SJSA1 (cell line): ENCODE data around the gene CC2D2A. TPM values are rescaled to one million over a fixed set of nuclear protein-coding genes. Genes with fewer than 3 reads are reported as not detected.

Source experiments
- DNase-seq, 2 experiments: peaks; one replicate each; pipeline ENCODE4 v3.0.0-alpha.2; 2015 to 2020; ENCODE audit warnings: low spot score in 2 of 2, low read depth in 1 of 2
- H3K27ac ChIP-seq: fragments of 250-450 bp; sonication (Bioruptor Pico); 2 replicates; pipeline ENCODE4 v1.5.1; 2020; ENCODE audit warnings: mild to moderate bottlenecking, moderate library complexity
- H3K27me3 ChIP-seq: fragments of 250-450 bp; sonication (Bioruptor Pico); replicated peaks from 2 replicates; pipeline ENCODE4 v1.5.1; 2020; ENCODE audit warnings: mild to moderate bottlenecking, moderate library complexity
- H3K36me3 ChIP-seq: fragments of 250-450 bp; sonication (Bioruptor Pico); 2 replicates; pipeline ENCODE4 v1.5.1; 2020; ENCODE audit warnings: mild to moderate bottlenecking
- H3K4me1 ChIP-seq: fragments of 250-450 bp; sonication (Bioruptor Pico); replicated peaks from 2 replicates; pipeline ENCODE4 v1.6.1; 2021; ENCODE audit warnings: mild to moderate bottlenecking
- H3K4me3 ChIP-seq: fragments of 250-450 bp; sonication (Bioruptor Pico); 2 replicates; pipeline ENCODE4 v1.5.1; 2020; ENCODE audit warnings: mild to moderate bottlenecking
- H3K9me3 ChIP-seq: fragments of 250-450 bp; sonication (Bioruptor Pico); replicated peaks from 2 replicates; pipeline ENCODE4 v1.5.1; 2020; ENCODE audit warnings: mild to moderate bottlenecking
- total RNA-seq: library from RNA; depleted of rRNA; stranded (reverse); fragments of >200 nt; shearing (Covaris generic); gene quantifications from 2 replicates; pipeline ENCODE4 v1.2.3, GENCODE V29; 2014

CC2D2A gene
- total RNA-seq, 1 experiment from 2014 or later: 7.7 TPM

- no peaks in the 10 kb centered on the region for H3K4me1 ChIP-seq
- H3K27me3 ChIP-seq: no peaks in the 10 kb centered on the region
- no peaks in the 10 kb centered on the region for H3K36me3 ChIP-seq
- DNase-seq: no peak
- H3K9me3 ChIP-seq: no peaks in the 10 kb centered on the region
- no peak overlapping the region for H3K4me3 ChIP-seq
- no peak overlapping the region for H3K27ac ChIP-seq
Observed at GRCh38 chr4:15543537-15544247, 74.0 kb downstream of the CC2D2A start.

DNA sequence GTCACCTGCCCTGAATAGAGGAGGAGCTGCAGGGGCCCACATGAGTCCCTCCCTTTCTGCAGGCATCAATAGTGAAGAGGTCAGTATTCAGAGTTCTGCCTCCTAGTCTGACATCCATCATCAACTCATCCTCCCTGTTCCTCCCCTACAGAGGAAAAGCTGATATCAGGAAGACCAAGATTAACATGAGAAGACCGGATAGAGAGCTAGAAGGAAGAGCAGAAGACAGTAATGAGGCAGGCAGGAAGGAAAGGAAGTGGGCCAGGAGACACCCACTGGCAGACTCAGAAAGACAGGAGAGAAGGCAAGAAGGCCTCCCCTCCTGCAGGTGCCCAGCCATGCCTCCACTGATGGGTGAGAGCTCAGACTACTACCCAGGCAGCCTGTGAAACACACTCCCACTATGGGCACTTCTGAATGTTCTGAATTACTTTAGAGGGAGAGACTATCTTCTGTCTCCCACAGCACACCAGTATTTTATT is 74.6 kb downstream of the CC2D2A start:
- Histone ChIP-seq H3K9me3 (no peaks in the 10 kb centered on the region), H3K27ac (no peak overlapping the region), H3K36me3 (no peaks in the 10 kb centered on the region), H3K4me1 (no peaks in the 10 kb centered on the region), H3K27me3 (no peaks in the 10 kb centered on the region), H3K4me3 (no peak overlapping the region)
- no peak for DNase-seq

DNA sequence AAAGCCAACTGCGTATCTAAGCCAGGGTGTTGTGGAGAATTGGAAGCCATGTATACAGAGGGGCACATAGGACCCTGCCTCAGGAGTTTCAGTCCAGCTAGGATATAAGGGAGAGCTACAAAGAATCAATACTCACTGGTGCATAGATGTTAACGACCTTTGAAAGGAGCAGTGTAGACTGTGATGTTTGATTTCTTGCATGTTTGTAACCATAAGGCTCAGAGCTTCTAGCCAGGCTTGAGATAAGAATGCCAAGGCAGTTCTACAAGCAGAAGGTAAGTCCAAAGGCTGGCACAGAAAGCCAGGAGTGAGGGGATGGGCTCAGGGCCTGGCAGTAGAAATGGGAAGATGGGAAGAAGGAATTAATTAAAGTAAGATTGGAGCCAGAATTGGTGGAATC is 75.7 kb downstream of the CC2D2A start:
- no peak for DNase-seq
- no peak overlapping the region for H3K27ac ChIP-seq
- H3K4me1 ChIP-seq: no peaks in the 10 kb centered on the region
- no peaks in the 10 kb centered on the region for H3K9me3 ChIP-seq
- no peaks in the 10 kb centered on the region for H3K36me3 ChIP-seq
- H3K27me3 ChIP-seq: no peaks in the 10 kb centered on the region
- no peak overlapping the region for H3K4me3 ChIP-seq

DNA sequence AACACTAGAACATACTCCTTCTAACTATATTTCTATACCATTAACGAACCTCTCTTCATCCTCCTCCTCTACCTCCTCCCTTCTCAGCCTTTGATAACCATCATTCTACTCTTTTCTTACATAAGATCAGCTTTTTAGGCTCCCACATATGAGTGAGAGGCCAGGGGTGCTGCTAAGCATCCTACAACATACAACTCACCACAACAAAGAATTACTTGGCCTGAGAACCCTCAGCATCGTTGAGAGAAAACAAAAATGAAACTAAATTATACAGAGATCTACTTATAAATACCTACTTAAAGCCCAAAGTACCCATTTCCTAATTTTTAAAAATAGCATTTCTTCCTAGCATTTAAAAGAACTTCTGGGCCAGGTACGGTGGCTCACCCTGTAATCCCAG is 77.7 kb downstream of the CC2D2A start:
- Histone ChIP-seq H3K36me3 (no peaks in the 10 kb centered on the region), H3K27ac (no peak overlapping the region), H3K9me3 (no peaks in the 10 kb centered on the region)

DNA sequence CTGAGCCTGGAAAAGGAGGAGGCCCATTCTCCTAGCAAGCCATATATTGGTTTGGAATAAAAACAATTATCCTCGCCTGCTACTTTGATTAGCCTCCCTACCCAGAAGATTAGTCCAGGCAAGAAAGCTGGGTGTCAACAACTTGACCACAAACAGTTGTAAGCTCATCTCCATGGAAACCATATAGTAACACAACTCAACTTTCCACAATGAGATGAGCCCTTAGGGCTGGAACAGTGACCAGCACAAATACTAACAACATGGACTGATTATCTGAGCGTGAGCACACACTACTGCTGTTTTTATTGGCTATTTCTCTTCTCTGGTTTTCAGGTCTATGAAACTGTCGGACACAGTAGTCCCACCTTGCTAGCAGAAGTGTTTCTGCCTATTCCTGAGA is 80.8 kb downstream of the CC2D2A start:
- DNase-seq: no peak
- H3K27ac ChIP-seq: no peak overlapping the region
- H3K27me3 ChIP-seq: no peaks in the 10 kb centered on the region

More for the DNA sequence above, 77.7 kb downstream of the CC2D2A start:
- Histone ChIP-seq H3K4me3 (no peak overlapping the region), H3K27me3 (no peaks in the 10 kb centered on the region), H3K4me1 (no peaks in the 10 kb centered on the region)
- no peak for DNase-seq

GRCh38 chr4:15551740-15552446 is 82.2 kb downstream of the CC2D2A start:
- no peak overlapping the region for H3K27ac ChIP-seq
- H3K4me3 ChIP-seq: no peak overlapping the region
- no peaks in the 10 kb centered on the region for H3K4me1 ChIP-seq
- DNase-seq: no peak
- H3K36me3 ChIP-seq: no peaks in the 10 kb centered on the region
- no peaks in the 10 kb centered on the region for H3K27me3 ChIP-seq
- no peaks in the 10 kb centered on the region for H3K9me3 ChIP-seq

More for the DNA sequence above, 80.8 kb downstream of the CC2D2A start:
- Histone ChIP-seq H3K36me3 (no peaks in the 10 kb centered on the region), H3K4me1 (no peaks in the 10 kb centered on the region), H3K4me3 (no peak overlapping the region), H3K9me3 (no peaks in the 10 kb centered on the region)

- H3K36me3 ChIP-seq: no peaks in the 10 kb centered on the region
- H3K9me3 ChIP-seq: no peaks in the 10 kb centered on the region
- H3K27ac ChIP-seq: no peak overlapping the region
- H3K27me3 ChIP-seq: no peaks in the 10 kb centered on the region
- H3K4me1 ChIP-seq: no peaks in the 10 kb centered on the region
- DNase-seq: no peak
- no peak overlapping the region for H3K4me3 ChIP-seq
Observed at GRCh38 chr4:15552557-15553362, 83.1 kb downstream of the CC2D2A start.

GRCh38 chr4:15556511-15557092 is 86.9 kb downstream of the CC2D2A start:
- no peak overlapping the region for H3K27ac ChIP-seq
- no peak overlapping the region for H3K4me3 ChIP-seq
- H3K36me3 ChIP-seq: no peaks in the 10 kb centered on the region
- DNase-seq: no peak
- no peaks in the 10 kb centered on the region for H3K4me1 ChIP-seq
- no peaks in the 10 kb centered on the region for H3K9me3 ChIP-seq
- no peaks in the 10 kb centered on the region for H3K27me3 ChIP-seq

DNA sequence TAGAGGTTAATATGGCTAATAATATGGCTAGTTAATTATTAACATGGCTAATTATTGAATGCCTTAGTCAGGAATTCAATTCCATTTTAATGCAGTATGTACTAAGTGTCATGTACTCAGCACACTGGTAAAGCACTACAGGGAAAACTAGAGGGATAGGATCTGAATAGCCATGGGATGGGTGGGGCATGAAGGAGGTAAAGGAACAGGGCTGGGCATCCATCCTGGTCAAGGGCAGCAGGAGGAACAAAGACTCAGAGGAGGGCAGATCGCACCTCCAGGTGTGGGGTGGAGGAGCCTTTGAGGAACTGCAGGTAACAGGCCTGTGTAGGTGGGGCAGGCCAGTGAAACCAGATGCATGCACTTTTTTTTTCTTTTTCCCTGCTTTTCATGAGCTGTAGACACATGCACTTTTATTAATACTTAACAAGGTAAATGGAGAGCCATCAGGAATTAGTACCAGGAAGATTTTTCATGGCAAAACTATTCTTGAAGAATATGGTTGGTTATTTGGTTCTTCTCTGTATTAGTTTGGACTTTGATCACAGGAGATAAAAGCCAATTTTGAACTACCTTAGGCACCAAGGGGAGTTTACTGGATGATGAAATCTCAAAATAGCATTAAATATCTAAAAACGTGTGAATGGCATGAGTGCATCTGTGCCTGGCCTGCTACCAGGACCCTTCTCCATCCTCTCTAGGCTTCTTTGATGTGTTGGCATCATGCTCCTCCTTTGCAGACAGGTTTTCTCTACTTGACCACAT is 88.3 kb downstream of the CC2D2A start:
- no peak overlapping the region for H3K4me3 ChIP-seq

GRCh38 chr4:15558561-15558960 is 88.9 kb downstream of the CC2D2A start:
- Histone ChIP-seq H3K9me3 (no peaks in the 10 kb centered on the region), H3K27me3 (no peaks in the 10 kb centered on the region)

More for the DNA sequence above, 88.3 kb downstream of the CC2D2A start:
- Histone ChIP-seq H3K27ac (no peak overlapping the region), H3K4me1 (no peaks in the 10 kb centered on the region), H3K27me3 (no peaks in the 10 kb centered on the region), H3K9me3 (no peaks in the 10 kb centered on the region), H3K36me3 (no peaks in the 10 kb centered on the region)
- DNase-seq: no peak

GRCh38 chr4:15562114-15562513 is 92.4 kb downstream of the CC2D2A start:
- H3K27ac ChIP-seq: no peak overlapping the region
- H3K4me3 ChIP-seq: no peak overlapping the region
- DNase-seq: no peak
- no peaks in the 10 kb centered on the region for H3K4me1 ChIP-seq
- no peaks in the 10 kb centered on the region for H3K27me3 ChIP-seq
- no peaks in the 10 kb centered on the region for H3K36me3 ChIP-seq
- no peaks in the 10 kb centered on the region for H3K9me3 ChIP-seq

More at GRCh38 chr4:15558561-15558960, 88.9 kb downstream of the CC2D2A start:
- no peak overlapping the region for H3K4me3 ChIP-seq
- no peaks in the 10 kb centered on the region for H3K4me1 ChIP-seq
- no peak for DNase-seq
- no peak overlapping the region for H3K27ac ChIP-seq
- H3K36me3 ChIP-seq: no peaks in the 10 kb centered on the region

DNA sequence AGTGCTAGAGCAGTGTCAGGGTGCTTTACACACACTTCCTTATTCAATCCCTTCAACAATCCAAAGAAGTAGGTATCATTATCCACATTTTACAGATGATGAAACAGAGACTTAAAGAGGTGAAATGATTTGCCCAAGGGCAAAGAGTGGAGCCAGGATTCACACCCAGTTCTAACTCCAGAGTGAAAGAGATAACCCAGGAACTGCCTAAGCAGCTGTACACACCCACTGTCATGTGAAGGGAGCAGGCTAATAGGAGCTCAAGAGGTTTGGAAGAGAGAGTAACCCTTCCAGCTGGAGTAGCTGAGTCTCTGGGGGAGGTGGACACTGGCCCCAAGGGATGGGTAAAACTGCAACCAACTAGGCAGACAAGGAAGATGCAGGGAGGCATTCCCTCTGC is 92.9 kb downstream of the CC2D2A start:
- no peaks in the 10 kb centered on the region for H3K4me1 ChIP-seq
- H3K27me3 ChIP-seq: no peaks in the 10 kb centered on the region
- H3K27ac ChIP-seq: no peak overlapping the region
- no peaks in the 10 kb centered on the region for H3K9me3 ChIP-seq
- H3K36me3 ChIP-seq: no peaks in the 10 kb centered on the region
- no peak overlapping the region for H3K4me3 ChIP-seq
- no peak for DNase-seq

GRCh38 chr4:15563871-15564270 is 94.2 kb downstream of the CC2D2A start:
- no peaks in the 10 kb centered on the region for H3K9me3 ChIP-seq
- DNase-seq: no peak
- no peak overlapping the region for H3K4me3 ChIP-seq
- H3K4me1 ChIP-seq: no peaks in the 10 kb centered on the region
- no peaks in the 10 kb centered on the region for H3K27me3 ChIP-seq
- H3K36me3 ChIP-seq: no peaks in the 10 kb centered on the region
- no peak overlapping the region for H3K27ac ChIP-seq
